Right cardiac atrium (tissue), 5 donors: ENCODE measurements around the gene LRRN2. TPM values are rescaled to one million over a fixed set of nuclear protein-coding genes. Genes with fewer than 3 reads are reported as not detected.

Source experiments
- ATAC-seq, 2 donors: fragments of 200-7000 bp; cut with Tn5 transposase; one replicate each; pipeline versions ENCODE4 v1.8.0 to v1.9.1; 2020; ENCODE audit warnings: moderate library complexity in 2 of 2, mild to moderate bottlenecking in 1 of 2
- DNase-seq, 3 donors: peaks; one replicate each; pipeline ENCODE4 v3.0.0-alpha.2; 2020
- H3K27ac ChIP-seq: one replicate; pipeline ENCODE4 v1.5.1; 2013; ENCODE audit warnings: mild to moderate bottlenecking, low read length, control low read depth, moderate library complexity
- H3K27me3 ChIP-seq: one replicate; pipeline ENCODE4 v1.6.1; 2013; ENCODE audit not compliant: control insufficient read depth, insufficient read depth
- H3K4me1 ChIP-seq: one replicate; pipeline ENCODE4 v1.6.1; 2013; ENCODE audit warnings: low read length; ENCODE audit not compliant: control insufficient read depth, insufficient read depth
- H3K4me3 ChIP-seq: one replicate; pipeline ENCODE4 v1.5.1; 2013; ENCODE audit warnings: low read length, control low read depth
- H3K9me3 ChIP-seq: one replicate; pipeline ENCODE4 v1.6.1; 2013; ENCODE audit warnings: low read length; ENCODE audit not compliant: control insufficient read depth
- WGBS: extraction: QIAGEN DNeasy Blood & Tissue Kit; methylation state at CpG from one replicate; pipeline ENCODE4 v1.1.7; 2013; 5-methylcytosine and 5-hydroxymethylcytosine counted together
- intact Hi-C, 4 donors: fragments of 100-400 bp; cut with DNase I; formaldehyde crosslinking; loops; one replicate each; pipeline versions ENCODE4 v1.11.0 to v1.14.0; 2022 to 2023
- polyA plus RNA-seq: library from polyadenylated mRNA; stranded (reverse); fragments of 200-250 nt; gene quantifications from one replicate; pipeline ENCODE4 v1.2.3, GENCODE V29; 2013
- total RNA-seq, 4 donors: library from RNA; stranded (reverse); fragmentation: NEBNext Ultra II Directional; extraction: Animal tissue kit (Norgen Biotek cat#: 25700); gene quantifications; one replicate each; pipeline ENCODE4 v1.2.1, GENCODE V29; 2021
- donor health status: healthy with polysubstance abuse.
- donor health status: DM: no; HTN: yes; CAD: no.
- donor health status: DM: no; HTN: no; CAD: no.
- donor health status: DM: no; HTN: yes; CAD: no; lungs with severe emphysema.
- donor health status: DM: yes; HTN: yes; CAD: no.

LRRN2 gene
- total and polyA plus RNA-seq, 5 donors: 4.8 to 31.6 (median 21.4) TPM

DNA sequence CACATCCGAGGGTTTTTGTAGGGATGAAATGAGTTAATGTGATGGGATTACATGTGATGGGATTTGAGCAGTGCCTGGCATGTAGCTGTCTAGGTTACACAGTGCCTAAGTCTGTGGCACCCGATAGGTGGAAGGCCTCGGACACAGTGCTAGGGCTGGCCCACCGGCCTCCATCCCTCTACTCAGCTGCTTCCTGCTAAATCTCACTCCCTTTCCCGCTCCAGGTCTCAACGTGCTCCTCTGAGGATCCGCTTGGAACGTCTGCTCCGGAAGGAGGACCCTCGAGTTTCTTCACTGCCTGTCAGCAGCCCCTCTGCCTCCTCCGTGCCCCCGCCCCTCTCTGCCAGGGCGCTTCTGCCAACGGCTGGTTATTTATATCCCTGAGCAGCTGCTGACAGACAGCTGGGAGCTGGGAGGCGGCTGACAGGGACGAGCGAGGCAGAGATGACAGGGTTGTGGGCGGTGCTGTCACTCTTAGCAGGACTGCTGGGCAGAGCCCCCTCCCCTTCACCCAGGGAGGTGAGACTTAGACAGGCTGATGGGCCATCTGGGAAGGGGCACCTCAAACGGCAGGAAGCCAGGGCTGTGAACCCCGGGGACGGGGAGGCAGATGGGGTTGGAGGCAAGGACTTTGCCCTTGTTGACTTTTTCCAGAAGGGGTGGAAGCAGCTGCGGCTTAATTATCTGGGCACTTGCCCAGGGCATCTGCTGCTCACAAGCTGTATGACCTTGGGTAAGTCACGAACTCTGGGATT is 26.6 kb upstream of the LRRN2 start:
- peak overlapping the region; percentile 35 for H3K27ac ChIP-seq
- no peaks in the 10 kb centered on the region for H3K27me3 ChIP-seq
- H3K9me3 ChIP-seq: no peaks in the 10 kb centered on the region
- peak; percentile 86 to 88 for ATAC-seq
- H3K4me1 ChIP-seq: no peaks in the 10 kb centered on the region
- DNase-seq: peak; percentile 60 to 87 (median 84)
- intact Hi-C loops: no loop called here
- no peak overlapping the region for H3K4me3 ChIP-seq
- 8% methylated on average over 23 of the region's 23 CpGs for WGBS

GRCh38 chr1:204711103-204711946 is 25.8 kb upstream of the LRRN2 start:
- Histone ChIP-seq H3K27ac (no peak overlapping the region), H3K9me3 (no peaks in the 10 kb centered on the region), H3K27me3 (no peaks in the 10 kb centered on the region), H3K4me1 (no peaks in the 10 kb centered on the region), H3K4me3 (no peak overlapping the region)
- intact Hi-C loops: no loop called here
- WGBS: 33% methylated on average over 16 of the region's 16 CpGs
- ATAC-seq: no peak
- DNase-seq: no peak

- intact Hi-C loops: no loop called here
- 65% methylated on average over 11 of the region's 11 CpGs for WGBS
These were observed 24.7 kb upstream of the LRRN2 start for GRCh38 chr1:204709960-204710912.

GRCh38 chr1:204709021-204709420 is 23.5 kb upstream of the LRRN2 start:
- Histone ChIP-seq H3K27me3 (no peaks in the 10 kb centered on the region), H3K27ac (no peak overlapping the region), H3K4me1 (no peaks in the 10 kb centered on the region), H3K9me3 (no peaks in the 10 kb centered on the region), H3K4me3 (no peak overlapping the region)
- whole genome bisulfite sequencing: 72% methylated on average over 3 of the region's 3 CpGs
- DNase-seq: no peak
- intact Hi-C loops: no loop called here
- no peak for ATAC-seq

More at GRCh38 chr1:204709960-204710912, 24.7 kb upstream of the LRRN2 start:
- DNase-seq (no peak), ATAC-seq (no peak)
- Histone ChIP-seq H3K27ac (no peak overlapping the region), H3K4me1 (no peaks in the 10 kb centered on the region), H3K27me3 (no peaks in the 10 kb centered on the region), H3K9me3 (no peaks in the 10 kb centered on the region), H3K4me3 (no peak overlapping the region)

- DNase-seq (no peak), ATAC-seq (no peak)
- H3K4me3 ChIP-seq: no peak overlapping the region
- intact Hi-C loops: no loop called here
- no peaks in the 10 kb centered on the region for H3K9me3 ChIP-seq
- WGBS: 55% methylated on average over 11 of the region's 11 CpGs
- H3K4me1 ChIP-seq: no peaks in the 10 kb centered on the region
- H3K27me3 ChIP-seq: no peaks in the 10 kb centered on the region
- no peak overlapping the region for H3K27ac ChIP-seq
These were observed 21.4 kb upstream of the LRRN2 start for GRCh38 chr1:204706838-204707509.

GRCh38 chr1:204705888-204706837 is 20.6 kb upstream of the LRRN2 start:
- Histone ChIP-seq H3K27ac (no peak overlapping the region), H3K27me3 (no peaks in the 10 kb centered on the region), H3K4me3 (no peak overlapping the region), H3K4me1 (no peaks in the 10 kb centered on the region), H3K9me3 (no peaks in the 10 kb centered on the region)
- no peak for ATAC-seq
- intact Hi-C loops: no loop called here
- no peak for DNase-seq
- 32% methylated on average over 11 of the region's 11 CpGs for WGBS

DNA sequence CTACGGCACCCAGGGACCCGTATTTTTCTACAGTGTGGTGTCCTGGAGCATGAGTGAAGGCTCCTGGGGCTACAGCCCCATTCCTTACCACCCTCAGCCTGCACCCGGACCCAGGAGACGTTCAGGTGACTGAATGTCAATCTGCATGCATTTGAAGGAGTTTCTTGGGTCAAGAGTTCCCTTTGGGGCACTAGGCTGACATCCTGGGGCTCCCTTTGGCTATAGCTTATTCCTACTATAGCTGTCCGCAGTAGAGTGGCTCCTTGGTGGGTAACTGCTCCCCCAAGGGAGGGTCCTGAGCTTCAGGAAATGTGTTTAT is 19.9 kb upstream of the LRRN2 start:
- ATAC-seq (no peak), DNase-seq (no peak)
- intact Hi-C loops: no loop called here
- WGBS: 86% methylated on average over 5 of the region's 5 CpGs
- H3K4me3 ChIP-seq: no peak overlapping the region
- no peaks in the 10 kb centered on the region for H3K9me3 ChIP-seq
- H3K27ac ChIP-seq: no peak overlapping the region
- H3K27me3 ChIP-seq: no peaks in the 10 kb centered on the region
- H3K4me1 ChIP-seq: no peaks in the 10 kb centered on the region

GRCh38 chr1:204704794-204705492 is 19.4 kb upstream of the LRRN2 start:
- intact Hi-C loops: no loop called here
- DNase-seq (no peak), ATAC-seq (no peak)
- 94% methylated on average over 4 of the region's 4 CpGs for whole genome bisulfite sequencing
- H3K27ac ChIP-seq: no peak overlapping the region
- H3K27me3 ChIP-seq: no peaks in the 10 kb centered on the region
- H3K4me1 ChIP-seq: no peaks in the 10 kb centered on the region
- H3K9me3 ChIP-seq: no peaks in the 10 kb centered on the region
- no peak overlapping the region for H3K4me3 ChIP-seq

DNA sequence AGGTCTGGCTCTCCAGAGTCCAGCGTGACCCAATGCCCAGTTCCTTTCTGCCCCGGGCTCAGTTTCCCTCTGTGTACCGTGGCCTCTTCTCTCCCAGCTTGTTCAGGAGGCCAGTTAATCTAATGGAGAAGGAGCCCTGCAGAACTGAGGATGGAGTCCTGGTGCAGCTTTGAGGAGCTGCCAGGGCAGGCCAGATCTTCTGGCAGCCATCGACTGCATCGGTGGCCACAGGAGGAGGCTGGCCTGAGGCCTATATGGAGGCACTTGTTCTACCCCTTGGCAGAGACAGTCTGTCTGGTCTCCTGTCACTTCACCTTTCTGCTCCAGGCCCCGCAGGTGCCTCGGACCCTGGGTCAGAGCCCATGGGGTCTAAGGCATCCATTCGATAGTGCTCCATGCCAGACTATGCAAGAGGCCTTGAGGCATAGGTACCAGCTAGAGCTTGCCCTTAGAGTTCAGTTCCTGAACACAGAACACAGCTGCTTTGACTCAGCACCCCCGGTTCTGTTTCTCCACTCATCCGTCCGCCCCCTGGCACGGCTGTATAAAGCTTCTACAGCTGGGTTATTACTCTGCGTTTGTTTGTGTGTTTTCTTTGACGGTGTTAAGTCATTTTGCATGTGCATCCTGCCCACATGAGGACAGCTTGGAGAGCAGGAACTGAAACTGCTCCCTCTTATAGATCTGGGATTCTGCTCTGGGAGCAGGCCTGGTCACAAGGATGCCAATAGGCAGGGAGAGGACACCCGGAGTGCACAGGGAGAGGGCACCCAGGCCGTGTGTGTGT is 18.5 kb upstream of the LRRN2 start:
- Histone ChIP-seq H3K27ac (no peak overlapping the region), H3K27me3 (no peaks in the 10 kb centered on the region), H3K4me1 (no peaks in the 10 kb centered on the region), H3K4me3 (no peak overlapping the region), H3K9me3 (no peaks in the 10 kb centered on the region)
- intact Hi-C loops: no loop called here
- ATAC-seq: no peak
- no peak for DNase-seq
- 68% methylated on average over 16 of the region's 16 CpGs for WGBS
